HEK293T (cell line): ENCODE measurements around the gene PLEKHB2.

Source experiments
- CTBP1 ChIP-seq: fragments of 450-650 bp; IDR thresholded peaks from 2 replicates; pipeline ENCODE4 v1.6.1; 2016; ENCODE audit warnings: borderline replicate concordance
- FOXK2 ChIP-seq: fragments of 450-650 bp; IDR thresholded peaks from 2 replicates; pipeline ENCODE4 v1.6.1; 2016; ENCODE audit warnings: mild to moderate bottlenecking
- L3MBTL2 ChIP-seq: fragments of 450-650 bp; conservative IDR thresholded peaks from 2 replicates; pipeline ENCODE4 v1.6.1; 2016; ENCODE audit warnings: mild to moderate bottlenecking
- NFRKB ChIP-seq: fragments of 450-650 bp; IDR thresholded peaks from 2 replicates; pipeline ENCODE4 v1.6.1; 2016; ENCODE audit warnings: mild to moderate bottlenecking, moderate library complexity
- SP1 ChIP-seq: fragments of 450-650 bp; IDR thresholded peaks from 2 replicates; pipeline ENCODE4 v1.6.1; 2017

- no peak for TF ChIP-seq NFRKB
- TF ChIP-seq FOXK2 = no peak
- TF ChIP-seq L3MBTL2 = no peak
- TF ChIP-seq SP1 = no peak
- TF ChIP-seq CTBP1 = no peak
Measured at GRCh38 chr2:131081190-131081589, 23.9 kb upstream of the PLEKHB2 start.
